Nephron (organoid): Measurements from ENCODE around the gene MOV10L1.
A peak's percentile ranks its signal among the peaks of the same experiment; 100 is the strongest.
"Not testable (repeated sequence)": the region's sequence is repeated elsewhere in the genome, so short reads cannot be mapped to it uniquely, and the experiment has no call there.

Source experiments
- H3K27ac Mint-ChIP-seq, 3 experiments: 2 replicates each; pipeline ENCODE4 v1.8.0; 2020; ENCODE audit warnings: mixed read lengths in 3 of 3, mild to moderate bottlenecking in 2 of 3, moderate library complexity in 1 of 3
- H3K27me3 Mint-ChIP-seq: 2 replicates; pipeline ENCODE4 v1.8.0; 2021; ENCODE audit warnings: low read depth, mild to moderate bottlenecking, moderate library complexity, mixed read lengths
- H3K36me3 Mint-ChIP-seq: 2 replicates; pipeline ENCODE4 v1.8.0; 2020; ENCODE audit warnings: low read depth, mixed read lengths
- H3K4me1 Mint-ChIP-seq: 2 replicates; pipeline ENCODE4 v1.8.0; 2020; ENCODE audit warnings: mixed read lengths
- H3K4me3 Mint-ChIP-seq, 3 experiments: 2 replicates each; pipeline ENCODE4 v1.8.0; 2020; ENCODE audit warnings: mild to moderate bottlenecking in 3 of 3, mixed read lengths in 3 of 3, moderate library complexity in 2 of 3
- H3K9me3 Mint-ChIP-seq: 2 replicates; pipeline ENCODE4 v1.8.0; 2020; ENCODE audit warnings: mixed read lengths
- TF ChIP-seq, protein P1 (sequence below), 3 experiments: fragments of 200-600 bp; sonication (generic); IDR thresholded peaks; one replicate each; pipeline ENCODE4 v1.5.0; 2021; ENCODE audit warnings: antibody characterized with exemption in 3 of 3; ENCODE audit not compliant: unreplicated experiment in 3 of 3

The MOV10L1 gene

GRCh38 chr22:50123119-50123518 is 33.3 kb downstream of the MOV10L1 start:
- H3K9me3 Mint-ChIP-seq, result peaks cover 21% of the 10 kb centered on the region
- H3K27me3 Mint-ChIP-seq, result peaks cover 13% of the 10 kb centered on the region
- TF ChIP-seq, protein P1, sequence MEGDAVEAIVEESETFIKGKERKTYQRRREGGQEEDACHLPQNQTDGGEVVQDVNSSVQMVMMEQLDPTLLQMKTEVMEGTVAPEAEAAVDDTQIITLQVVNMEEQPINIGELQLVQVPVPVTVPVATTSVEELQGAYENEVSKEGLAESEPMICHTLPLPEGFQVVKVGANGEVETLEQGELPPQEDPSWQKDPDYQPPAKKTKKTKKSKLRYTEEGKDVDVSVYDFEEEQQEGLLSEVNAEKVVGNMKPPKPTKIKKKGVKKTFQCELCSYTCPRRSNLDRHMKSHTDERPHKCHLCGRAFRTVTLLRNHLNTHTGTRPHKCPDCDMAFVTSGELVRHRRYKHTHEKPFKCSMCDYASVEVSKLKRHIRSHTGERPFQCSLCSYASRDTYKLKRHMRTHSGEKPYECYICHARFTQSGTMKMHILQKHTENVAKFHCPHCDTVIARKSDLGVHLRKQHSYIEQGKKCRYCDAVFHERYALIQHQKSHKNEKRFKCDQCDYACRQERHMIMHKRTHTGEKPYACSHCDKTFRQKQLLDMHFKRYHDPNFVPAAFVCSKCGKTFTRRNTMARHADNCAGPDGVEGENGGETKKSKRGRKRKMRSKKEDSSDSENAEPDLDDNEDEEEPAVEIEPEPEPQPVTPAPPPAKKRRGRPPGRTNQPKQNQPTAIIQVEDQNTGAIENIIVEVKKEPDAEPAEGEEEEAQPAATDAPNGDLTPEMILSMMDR (IDR thresholded peaks at IDR 0.05; ENCODE audit: unreplicated experiment in 3 of 3), result no peak
- H3K4me3 Mint-ChIP-seq, result no peak overlapping the region
- peaks cover 16% of the 10 kb centered on the region for H3K4me1 Mint-ChIP-seq
- no peak overlapping the region for H3K27ac Mint-ChIP-seq
- no peaks in the 10 kb centered on the region for H3K36me3 Mint-ChIP-seq

GRCh38 chr22:50125029-50125428 is 35.2 kb downstream of the MOV10L1 start:
- Mint-ChIP-seq H3K27me3 (peaks cover 13% of the 10 kb centered on the region), H3K4me3 (no peak overlapping the region), H3K36me3 (no peaks in the 10 kb centered on the region), H3K9me3 (peaks cover 21% of the 10 kb centered on the region), H3K4me1 (no peaks in the 10 kb centered on the region), H3K27ac (no peak overlapping the region)
- TF ChIP-seq, protein P1 (IDR thresholded peaks at IDR 0.05; ENCODE audit: unreplicated experiment in 3 of 3), result no peak

DNA sequence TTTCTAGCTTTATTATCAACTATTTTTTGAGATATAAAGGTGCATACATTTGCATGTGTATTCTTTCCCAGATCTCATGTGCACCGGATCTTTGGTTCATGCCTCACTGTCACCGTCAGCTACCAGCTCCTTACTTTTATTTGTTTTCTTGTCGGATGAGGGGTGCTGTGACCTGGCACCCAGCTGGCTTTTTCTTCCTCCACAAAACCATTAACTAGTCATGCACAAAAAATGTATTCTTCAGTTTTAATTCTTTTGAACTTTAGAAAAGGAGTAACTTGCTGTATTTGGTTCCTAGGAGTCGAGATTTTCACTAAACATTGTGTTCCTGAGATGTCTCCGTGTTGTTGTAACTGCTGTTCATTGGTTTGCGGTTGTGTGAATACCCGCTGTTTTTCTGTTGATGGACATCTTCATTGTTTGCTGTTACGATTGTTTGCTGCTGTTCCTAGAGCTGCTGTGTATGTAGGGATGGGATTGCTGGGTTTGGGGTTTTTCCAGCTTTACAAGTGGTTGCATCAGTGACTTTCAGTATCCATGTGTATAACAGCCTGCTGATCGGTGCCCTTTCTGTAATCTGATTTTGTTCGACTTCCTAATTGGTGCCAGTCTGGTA is 39.4 kb downstream of the MOV10L1 start:
- Mint-ChIP-seq H3K27me3 (peaks cover 9% of the 10 kb centered on the region), H3K4me3 (no peak overlapping the region), H3K4me1 (no peaks in the 10 kb centered on the region), H3K9me3 (peaks cover 9% of the 10 kb centered on the region), H3K36me3 (no peaks in the 10 kb centered on the region), H3K27ac (no peak overlapping the region)
- TF ChIP-seq, protein P1 (IDR thresholded peaks at IDR 0.05; ENCODE audit: unreplicated experiment in 3 of 3), result no peak

- Mint-ChIP-seq H3K27ac (no peak overlapping the region), H3K27me3 (peaks cover 1% of the 10 kb centered on the region), H3K9me3 (no peaks in the 10 kb centered on the region), H3K4me3 (no peak overlapping the region), H3K36me3 (no peaks in the 10 kb centered on the region), H3K4me1 (peaks cover 10% of the 10 kb centered on the region)
- TF ChIP-seq, protein P1 (IDR thresholded peaks at IDR 0.05; ENCODE audit: unreplicated experiment in 3 of 3), result no peak
Observed at GRCh38 chr22:50131894-50132293, 42.1 kb downstream of the MOV10L1 start.

DNA sequence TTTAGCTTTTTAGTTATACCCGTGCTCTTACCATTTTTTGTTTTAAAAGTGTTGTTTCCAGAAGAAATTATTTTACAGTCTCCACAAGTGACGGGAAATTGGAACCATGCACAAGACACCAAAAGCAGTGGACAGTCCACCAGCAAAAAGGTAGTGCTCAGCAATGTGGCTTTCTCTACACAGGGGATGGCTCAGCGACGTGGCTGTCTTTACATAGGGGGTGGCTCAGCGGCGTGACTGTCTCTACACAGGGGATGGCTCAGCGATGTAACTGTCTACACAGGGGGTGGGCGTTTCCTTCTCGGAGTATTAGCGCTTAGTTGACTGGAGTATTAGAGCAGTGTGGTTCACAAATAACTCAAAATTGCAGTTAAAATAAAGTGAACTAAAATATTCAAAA is 44.7 kb downstream of the MOV10L1 start:
- Mint-ChIP-seq H3K4me3 (no peak overlapping the region), H3K9me3 (peaks cover 3% of the 10 kb centered on the region), H3K4me1 (peaks cover 10% of the 10 kb centered on the region), H3K27me3 (no peaks in the 10 kb centered on the region), H3K27ac (no peak overlapping the region), H3K36me3 (no peaks in the 10 kb centered on the region)
- TF ChIP-seq, protein P1 (IDR thresholded peaks at IDR 0.05; ENCODE audit: unreplicated experiment in 3 of 3), result no peak

- Mint-ChIP-seq H3K27me3 (no peaks in the 10 kb centered on the region), H3K27ac (peak overlapping the region in 2 of 3 experiments; percentile 15 to 17), H3K9me3 (peaks cover 3% of the 10 kb centered on the region), H3K4me3 (no peak overlapping the region), H3K36me3 (no peaks in the 10 kb centered on the region), H3K4me1 (peaks cover 10% of the 10 kb centered on the region)
- TF ChIP-seq, protein P1 (IDR thresholded peaks at IDR 0.05; ENCODE audit: unreplicated experiment in 3 of 3), result no peak
Observed at GRCh38 chr22:50136581-50137015, 46.8 kb downstream of the MOV10L1 start.

- H3K4me3 Mint-ChIP-seq, H3K9me3 Mint-ChIP-seq, H3K27me3 Mint-ChIP-seq, H3K27ac Mint-ChIP-seq, H3K36me3 Mint-ChIP-seq: not testable (repeated sequence)
- H3K4me1 Mint-ChIP-seq, result peaks cover 10% of the 10 kb centered on the region
Observed at GRCh38 chr22:50137277-50137676, 47.5 kb downstream of the MOV10L1 start.
